ENCODE data around the gene SLX9. TPM values are rescaled to one million over a fixed set of nuclear protein-coding genes. Genes with fewer than 3 reads are reported as not detected.

The SLX9 gene
- total and polyA plus RNA-seq, 9 donors = 5.6 to 24.1 (median 16.6) TPM

DNA sequence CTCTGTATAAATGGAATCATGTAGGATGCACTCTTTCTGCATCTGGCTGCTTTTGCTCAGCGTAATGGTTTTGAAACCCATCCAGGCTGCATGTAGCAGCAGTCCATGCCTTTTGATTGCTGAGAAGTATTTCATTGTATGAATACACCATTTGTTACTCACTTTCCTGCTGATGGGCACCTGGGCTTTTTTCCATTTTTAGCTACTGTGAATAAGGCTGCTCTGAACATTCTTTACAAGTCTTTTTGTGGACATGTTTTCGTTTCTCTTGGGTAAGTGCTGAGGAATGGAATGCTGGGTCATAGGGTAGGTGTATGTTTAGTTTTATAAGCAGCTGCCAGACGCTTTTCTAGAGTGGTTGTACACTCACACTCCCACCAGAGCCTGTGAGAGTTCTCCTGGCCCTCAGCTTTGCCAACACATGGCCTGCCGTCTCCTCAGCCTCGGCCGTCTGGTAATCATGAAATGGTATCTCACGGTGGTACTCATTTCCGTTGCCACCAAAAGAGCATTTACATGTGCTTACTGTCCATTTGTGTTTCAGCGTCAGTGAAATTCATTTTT, 22.7 kb downstream of the SLX9 start:
- no peak overlapping the region for H3K4me3 ChIP-seq
- 18 to 39% (median 19%) methylated on average over 9 of the region's 9 CpGs for WGBS, 3 donors
- intact Hi-C loops (cut with DNase I) = loop anchor here in 2 of 4 donors (5.0 kb wide), 2 partner anchors 70 to 110 kb away; partner anchors contain the start of gene ADARB1 (in 1 of the 2)
- H3K4me1 ChIP-seq (ENCODE audit: insufficient read depth) = peaks cover 26% of the 10 kb centered on the region
- H3K9me3 ChIP-seq = no peaks in the 10 kb centered on the region
- no peak for DNase-seq
- H3K27me3 ChIP-seq = no peaks in the 10 kb centered on the region
- no peaks in the 10 kb centered on the region for H3K36me3 ChIP-seq
- TF ChIP-seq POLR2A (IDR thresholded peaks at IDR 0.05) = no peak
- H3K27ac ChIP-seq = no peak overlapping the region

DNA sequence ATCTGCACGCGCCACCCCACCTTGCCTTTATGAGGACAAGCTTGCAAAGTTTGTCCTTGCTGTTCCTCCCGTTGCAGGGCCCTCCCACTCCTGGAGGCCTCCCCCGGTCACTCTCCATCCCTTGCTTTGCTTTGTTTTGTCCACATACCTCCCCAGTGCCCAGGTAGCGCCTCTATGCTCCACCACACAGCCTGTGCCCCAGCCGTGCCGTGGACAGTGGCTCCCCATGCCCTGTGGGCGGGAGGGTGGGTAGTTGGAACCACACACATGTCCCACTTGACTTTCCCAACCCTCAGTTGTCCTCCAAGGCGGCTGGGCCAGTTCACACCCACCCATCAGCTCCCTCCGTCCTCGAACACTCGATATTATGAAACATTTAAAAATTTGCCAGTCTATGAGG, 24.6 kb downstream of the SLX9 start:
- WGBS, 3 donors = 97 to 98% (median 97%) methylated on average over 12 of the region's 12 CpGs
- intact Hi-C loops (cut with DNase I) = loop anchor here in 2 of 4 donors (5.0 kb wide), 2 partner anchors 68 to 108 kb away; partner anchors contain the start of gene ADARB1 (in 1 of the 2)
- Histone ChIP-seq H3K36me3 (no peaks in the 10 kb centered on the region), H3K27ac (no peak overlapping the region), H3K9me3 (no peaks in the 10 kb centered on the region), H3K4me3 (no peak overlapping the region), H3K4me1 (ENCODE audit: insufficient read depth) (peaks cover 19% of the 10 kb centered on the region), H3K27me3 (no peaks in the 10 kb centered on the region)
- no peak for TF ChIP-seq EP300 (IDR thresholded peaks at IDR 0.05)
- no peak for DNase-seq

DNA sequence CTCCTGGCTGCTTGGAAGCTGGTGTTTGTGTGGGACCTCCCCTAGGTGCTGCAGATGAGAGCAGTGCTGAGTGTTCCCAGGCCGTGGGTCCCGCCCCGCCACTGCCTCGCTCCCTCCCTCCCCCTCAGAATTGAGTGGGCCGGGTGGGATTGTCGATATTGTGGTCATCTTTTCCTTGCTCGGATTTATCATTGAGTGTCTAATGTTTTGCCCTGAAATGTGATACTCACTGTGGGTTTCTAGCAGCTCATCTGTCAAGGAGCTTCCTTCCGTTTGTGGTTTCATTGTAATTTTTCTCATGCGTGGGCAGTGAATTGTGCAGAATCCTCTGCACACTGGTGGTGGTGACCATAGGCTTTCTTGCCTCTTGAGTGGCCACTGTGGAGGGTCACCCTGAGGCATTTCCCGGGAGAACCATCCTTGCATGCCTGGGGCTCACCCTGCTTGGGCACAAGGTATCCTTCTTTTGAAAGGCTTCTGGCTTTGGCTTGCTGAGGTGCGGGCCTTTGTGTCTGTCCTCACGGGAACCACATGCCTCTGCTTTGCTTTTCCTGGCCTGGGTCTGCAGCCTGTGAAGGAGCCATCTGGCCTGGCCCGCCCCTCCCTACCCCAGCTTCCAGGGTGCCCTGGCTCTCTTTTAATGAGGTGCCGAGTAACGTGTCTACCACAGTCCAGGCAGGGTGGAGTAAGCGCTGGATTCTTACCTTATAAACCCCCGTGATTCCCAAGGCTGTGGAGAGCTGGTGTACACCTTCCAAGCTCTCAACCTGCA, 25.6 kb downstream of the SLX9 start:
- 86 to 90% (median 86%) methylated on average over 17 of the region's 17 CpGs for WGBS, 3 donors
- Histone ChIP-seq H3K36me3 (no peaks in the 10 kb centered on the region), H3K4me3 (no peak overlapping the region), H3K27me3 (no peaks in the 10 kb centered on the region), H3K9me3 (no peaks in the 10 kb centered on the region), H3K4me1 (ENCODE audit: insufficient read depth) (peaks cover 12% of the 10 kb centered on the region), H3K27ac (no peak overlapping the region)
- intact Hi-C loops (cut with DNase I) = no loop called here
- TF ChIP-seq, protein P1, sequence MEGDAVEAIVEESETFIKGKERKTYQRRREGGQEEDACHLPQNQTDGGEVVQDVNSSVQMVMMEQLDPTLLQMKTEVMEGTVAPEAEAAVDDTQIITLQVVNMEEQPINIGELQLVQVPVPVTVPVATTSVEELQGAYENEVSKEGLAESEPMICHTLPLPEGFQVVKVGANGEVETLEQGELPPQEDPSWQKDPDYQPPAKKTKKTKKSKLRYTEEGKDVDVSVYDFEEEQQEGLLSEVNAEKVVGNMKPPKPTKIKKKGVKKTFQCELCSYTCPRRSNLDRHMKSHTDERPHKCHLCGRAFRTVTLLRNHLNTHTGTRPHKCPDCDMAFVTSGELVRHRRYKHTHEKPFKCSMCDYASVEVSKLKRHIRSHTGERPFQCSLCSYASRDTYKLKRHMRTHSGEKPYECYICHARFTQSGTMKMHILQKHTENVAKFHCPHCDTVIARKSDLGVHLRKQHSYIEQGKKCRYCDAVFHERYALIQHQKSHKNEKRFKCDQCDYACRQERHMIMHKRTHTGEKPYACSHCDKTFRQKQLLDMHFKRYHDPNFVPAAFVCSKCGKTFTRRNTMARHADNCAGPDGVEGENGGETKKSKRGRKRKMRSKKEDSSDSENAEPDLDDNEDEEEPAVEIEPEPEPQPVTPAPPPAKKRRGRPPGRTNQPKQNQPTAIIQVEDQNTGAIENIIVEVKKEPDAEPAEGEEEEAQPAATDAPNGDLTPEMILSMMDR (IDR thresholded peaks at IDR 0.05) = no peak
- no peak for TF ChIP-seq EP300 (IDR thresholded peaks at IDR 0.05)
- TF ChIP-seq POLR2A (IDR thresholded peaks at IDR 0.05) = no peak
- DNase-seq = no peak

DNA sequence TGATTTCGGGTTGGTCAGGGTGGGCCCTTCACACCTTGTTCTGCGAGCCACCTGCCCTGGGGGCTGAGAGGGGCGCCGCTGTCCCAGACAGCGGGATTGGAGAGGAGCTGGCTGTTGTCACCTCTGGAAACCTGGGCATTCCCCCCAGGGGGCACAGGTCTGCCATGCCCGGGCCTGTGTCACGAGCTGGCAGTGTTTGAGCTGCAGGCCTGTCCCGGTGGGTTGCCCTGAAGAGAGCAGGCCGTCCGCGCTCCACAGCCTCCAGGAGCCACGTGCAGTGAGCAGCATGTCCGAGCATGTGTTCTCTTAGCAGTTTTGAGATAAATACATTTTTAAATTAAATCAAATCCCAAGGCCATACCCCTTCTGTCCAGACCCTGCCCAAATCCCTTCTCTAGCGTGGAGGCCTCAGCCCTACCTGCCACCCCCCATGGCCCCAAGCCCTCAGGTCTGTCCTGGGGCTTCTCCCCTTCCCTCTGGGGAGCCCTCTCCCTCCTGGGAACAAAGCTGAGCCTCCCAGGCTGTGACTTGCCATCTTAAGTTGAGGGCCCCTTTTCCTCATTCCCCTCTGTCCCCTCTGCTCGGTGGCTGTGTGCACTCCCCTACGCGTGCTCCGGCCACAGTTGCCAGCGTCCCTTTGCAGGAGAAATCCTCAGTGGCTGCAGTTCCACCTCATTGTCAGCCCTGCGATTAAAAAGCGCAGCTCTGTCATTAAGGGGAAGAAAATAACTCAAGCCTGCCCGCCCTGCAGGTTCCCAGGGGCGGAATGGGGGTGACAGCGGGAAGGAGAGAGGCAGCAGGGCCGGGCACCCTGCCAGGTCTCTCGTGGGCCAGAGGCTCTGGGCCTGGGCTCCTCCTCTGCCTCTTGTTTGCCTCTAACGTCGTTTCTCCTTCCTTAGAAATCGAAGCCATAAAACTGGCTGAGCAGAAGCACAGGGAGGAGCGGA, 26.6 kb downstream of the SLX9 start:
- H3K27me3 ChIP-seq = no peaks in the 10 kb centered on the region
- peaks cover 10% of the 10 kb centered on the region for H3K4me1 ChIP-seq (ENCODE audit: insufficient read depth)
- intact Hi-C loops (cut with DNase I) = no loop called here
- 56 to 63% (median 62%) methylated on average over 30 of the region's 30 CpGs for WGBS, 3 donors
- TF ChIP-seq, protein P1 (IDR thresholded peaks at IDR 0.05) = no peak
- no peak for TF ChIP-seq EP300 (IDR thresholded peaks at IDR 0.05)
- no peak for TF ChIP-seq POLR2A (IDR thresholded peaks at IDR 0.05)
- H3K36me3 ChIP-seq = no peaks in the 10 kb centered on the region
- no peaks in the 10 kb centered on the region for H3K9me3 ChIP-seq
- H3K4me3 ChIP-seq = no peak overlapping the region
- H3K27ac ChIP-seq = no peak overlapping the region
- peak; percentile 61 to 78 (median 72) for DNase-seq
